GM18507 (cell line): ENCODE measurements around the gene REPS1.
"Not testable (repeated sequence)": the region's sequence is repeated elsewhere in the genome, so short reads cannot be mapped to it uniquely, and the experiment has no call there.

ENCODE experiments used
- DNase-seq: peaks from one replicate; pipeline ENCODE4 v3.0.0; 2011; ENCODE audit warnings: low read depth; ENCODE audit not compliant: insufficient read length; ENCODE audit errors: extremely low spot score
- FAIRE-seq: peaks from 2 replicates; lab custom pipeline; 2011; peaks lifted over from hg19 to GRCh38; lab: Jason Lieb, UNC

REPS1 gene

GRCh38 chr6:139008117-139008516 is 20.1 kb upstream of the REPS1 start:
- DNase-seq (no peak), FAIRE-seq (no peak)

- DNase-seq = no peak
- no peak for FAIRE-seq
Observed at GRCh38 chr6:139007428-139007827, 19.4 kb upstream of the REPS1 start.

- no peak for DNase-seq
- FAIRE-seq = no peak
Observed at GRCh38 chr6:139006477-139006876, 18.4 kb upstream of the REPS1 start.

DNA sequence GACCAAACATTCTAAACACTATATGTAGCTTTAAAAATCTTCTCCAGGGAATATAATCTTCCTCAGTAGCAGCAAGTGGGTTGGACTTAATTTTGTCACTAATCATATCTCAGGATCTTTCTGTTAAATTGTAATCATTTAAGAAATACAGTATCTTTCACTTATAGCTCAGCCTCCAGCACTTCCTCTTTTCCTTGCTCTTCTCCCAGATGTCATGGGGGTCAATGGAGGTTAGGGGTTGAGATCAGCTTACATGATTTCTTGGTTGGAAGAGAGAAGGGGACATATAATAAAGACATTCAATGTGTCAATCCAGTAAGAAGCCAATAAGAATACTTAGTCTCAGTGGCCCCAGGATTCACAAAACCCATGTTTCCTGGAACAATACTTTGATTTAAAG is 15.7 kb upstream of the REPS1 start:
- DNase-seq = no peak
- FAIRE-seq = no peak

DNA sequence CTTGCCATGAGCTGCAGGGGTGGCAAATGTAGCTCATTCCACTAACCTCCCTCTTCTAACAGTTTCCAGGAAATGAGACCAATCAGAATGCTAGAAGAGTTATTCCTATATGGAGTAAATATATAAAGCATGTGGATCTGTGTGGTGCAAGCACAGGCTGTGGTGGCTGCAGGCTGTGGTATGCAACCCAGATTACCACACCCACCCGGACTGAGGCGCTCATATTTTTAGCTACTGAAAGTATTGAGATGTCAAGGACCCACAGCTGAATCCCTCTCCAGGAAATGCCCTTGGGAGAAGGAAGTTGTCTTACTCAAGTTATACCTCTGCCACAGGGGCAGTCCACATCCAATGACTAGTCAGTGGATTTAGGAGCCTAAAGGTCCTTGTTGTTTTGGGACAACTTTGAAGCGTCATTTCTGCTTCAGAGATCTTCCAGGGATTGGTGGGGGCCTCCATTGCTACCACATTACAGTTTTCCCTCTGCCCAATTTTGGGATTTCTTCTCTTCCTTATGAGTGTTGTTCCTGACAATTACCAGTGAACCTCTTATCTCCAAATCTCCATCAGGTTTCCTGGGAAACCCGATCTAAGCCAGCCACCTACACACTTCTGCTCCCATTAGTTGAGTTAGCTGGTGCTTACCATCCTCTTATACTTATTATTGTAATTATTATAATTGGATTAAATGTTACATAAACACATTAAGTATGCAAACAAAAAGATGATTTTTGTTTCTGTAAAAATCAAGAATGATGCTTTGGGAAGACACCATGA is 12.1 kb upstream of the REPS1 start:
- FAIRE-seq (no peak), DNase-seq (no peak)

- FAIRE-seq (no peak), DNase-seq (no peak)
Observed at GRCh38 chr6:138997136-138997535, 9.1 kb upstream of the REPS1 start.

DNA sequence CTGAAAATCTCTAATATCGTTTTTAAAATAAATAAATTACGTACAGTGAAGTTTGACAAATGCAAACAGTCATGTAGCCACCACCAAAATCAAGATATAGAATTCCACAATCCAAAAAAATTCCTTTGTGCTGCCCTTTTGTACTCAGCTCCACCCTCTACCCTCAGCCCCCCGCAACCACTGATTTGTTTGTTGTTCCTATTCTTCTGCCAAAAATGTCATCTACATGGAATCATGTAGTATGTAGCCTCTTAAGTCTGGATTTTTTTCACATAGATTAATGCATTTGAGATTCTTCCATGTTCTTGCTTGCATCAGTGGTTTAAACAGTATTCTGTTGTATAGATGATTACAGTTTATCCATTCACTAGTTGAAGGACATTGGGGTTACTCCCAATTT is 8.5 kb upstream of the REPS1 start:
- FAIRE-seq (no peak), DNase-seq (no peak)

DNA sequence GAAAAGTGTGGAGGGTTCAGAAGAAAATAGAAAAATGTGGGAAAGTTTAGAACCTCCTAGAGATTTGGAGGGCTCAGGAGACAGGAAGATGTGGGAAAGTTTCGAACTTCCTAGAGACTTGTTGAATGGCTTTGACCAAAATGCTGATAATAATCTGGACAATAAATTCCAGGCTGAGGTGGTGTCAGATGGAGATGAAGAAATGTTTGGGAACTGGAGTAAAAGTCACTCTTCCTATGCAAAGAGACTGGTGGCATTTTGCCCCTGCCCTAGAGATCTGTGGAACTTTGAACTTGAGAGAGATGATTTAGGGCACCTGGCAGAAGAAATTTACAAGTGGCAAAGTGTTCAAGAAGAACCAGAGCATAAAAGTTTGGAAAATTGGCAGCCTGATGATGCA is 5.4 kb upstream of the REPS1 start:
- FAIRE-seq = not testable (repeated sequence)

GRCh38 chr6:138992965-138993364 is 4.9 kb upstream of the REPS1 start:
- FAIRE-seq, DNase-seq: not testable (repeated sequence)

More for the DNA sequence above, 5.4 kb upstream of the REPS1 start:
- DNase-seq = not testable (repeated sequence)

- DNase-seq (no peak), FAIRE-seq (no peak)
Observed at GRCh38 chr6:138991206-138991605, 3.2 kb upstream of the REPS1 start.

GRCh38 chr6:138989098-138989983 is 1.3 kb upstream of the REPS1 start:
- no peak for DNase-seq
- FAIRE-seq = no peak

DNA sequence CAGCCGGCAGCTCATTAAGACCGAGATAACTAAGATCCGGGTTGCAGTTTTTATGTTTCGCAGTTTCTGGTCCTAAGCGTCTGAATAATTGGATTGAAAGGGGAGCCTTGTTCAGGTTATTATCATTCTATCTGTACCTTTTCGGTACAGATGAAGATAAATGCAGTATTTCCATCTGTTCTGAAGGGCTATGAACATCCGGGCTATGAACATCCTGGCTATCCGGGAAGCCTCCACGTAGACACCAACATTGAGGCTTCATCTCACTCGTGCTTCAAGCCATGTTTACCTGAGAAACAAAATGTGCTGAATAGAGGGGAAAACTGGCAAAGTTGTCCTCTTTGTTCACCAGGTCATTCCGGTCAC is 399 bp upstream of the REPS1 start:
- DNase-seq (no peak), FAIRE-seq (no peak)

- FAIRE-seq (peak; percentile 54), DNase-seq (peak; percentile 18)
Observed at GRCh38 chr6:138987080-138987642, 892 bp downstream of the REPS1 start.

GRCh38 chr6:138986578-138986977 is 1.5 kb downstream of the REPS1 start:
- peak; percentile 48 for FAIRE-seq

DNA sequence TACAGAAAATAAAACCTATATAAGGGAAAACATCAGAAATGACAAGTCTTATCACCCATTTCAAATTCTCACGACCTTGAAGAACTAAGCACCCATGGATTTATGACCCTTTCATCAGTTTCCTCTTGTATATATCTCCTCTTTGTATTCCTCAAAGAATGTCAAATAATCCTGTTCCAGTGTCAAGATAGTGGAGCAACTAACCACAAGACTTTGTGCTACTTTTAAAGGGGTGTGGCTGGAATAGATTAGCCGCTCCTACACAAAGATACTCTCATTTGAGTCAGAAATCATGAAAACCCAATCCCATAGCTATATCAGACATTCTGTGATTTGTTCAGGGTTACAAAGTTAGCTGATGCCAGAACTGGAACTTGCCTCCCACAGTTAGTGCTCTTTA is 6.6 kb downstream of the REPS1 start:
- no peak for FAIRE-seq
- no peak for DNase-seq

More at GRCh38 chr6:138986578-138986977, 1.5 kb downstream of the REPS1 start:
- no peak for DNase-seq

DNA sequence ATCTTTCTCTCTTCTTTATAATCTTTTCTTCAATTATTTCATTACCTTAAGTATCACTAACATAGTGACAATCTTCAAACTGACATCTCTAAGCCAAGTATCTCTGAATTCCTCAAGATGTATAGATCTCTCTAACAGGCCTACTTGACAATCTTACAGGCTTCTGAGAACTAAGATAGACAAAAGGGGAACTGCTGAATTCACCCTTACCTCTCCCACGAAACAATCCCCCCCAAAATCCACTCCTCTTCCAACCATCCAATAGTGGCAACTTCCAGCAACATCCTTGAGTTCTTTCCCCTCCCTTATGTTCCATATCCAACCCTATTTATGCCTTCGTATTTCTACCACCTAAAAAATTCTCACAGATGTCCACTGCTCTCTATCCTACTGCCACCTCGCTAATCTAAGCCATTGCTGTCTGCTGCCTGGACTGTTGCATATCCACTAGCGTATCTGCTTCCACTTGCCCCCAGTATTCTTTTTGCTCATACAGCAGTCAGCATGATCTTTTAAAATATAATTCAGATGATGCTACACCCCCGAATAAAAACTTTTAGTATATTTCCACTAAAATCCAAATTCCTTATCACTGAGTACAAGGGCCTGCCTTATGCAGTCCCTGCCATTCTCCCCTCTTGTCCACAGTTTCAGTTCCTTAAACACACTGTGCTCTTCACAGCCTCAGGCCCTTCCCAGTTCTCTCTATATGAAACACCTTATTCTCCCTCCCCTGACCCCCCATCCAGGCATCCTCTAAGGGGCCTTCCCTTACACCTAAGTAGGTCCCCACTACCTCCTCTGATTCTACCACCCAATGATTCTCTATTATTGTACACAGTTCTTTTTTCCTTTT is 8.0 kb downstream of the REPS1 start:
- DNase-seq = no peak
- FAIRE-seq = no peak

DNA sequence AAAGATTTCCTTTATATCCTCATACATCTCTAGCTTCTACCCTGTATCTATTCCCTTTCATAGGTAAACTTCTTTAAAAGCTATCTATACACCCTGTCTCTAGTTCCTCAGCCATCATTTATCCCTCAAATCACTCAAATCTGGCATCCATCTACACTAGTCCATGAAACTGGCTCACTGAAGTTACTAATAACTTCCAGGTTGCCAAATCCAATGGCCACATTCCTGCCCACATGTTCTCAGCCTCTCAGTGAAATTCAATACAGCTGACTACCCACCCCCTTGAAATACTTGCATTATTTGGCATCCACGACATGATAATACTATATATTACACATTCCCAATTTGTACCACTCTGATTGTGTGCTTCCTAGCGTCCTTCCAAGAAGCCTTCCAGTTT is 8.7 kb downstream of the REPS1 start:
- FAIRE-seq (peak; percentile 47), DNase-seq (no peak)

DNA sequence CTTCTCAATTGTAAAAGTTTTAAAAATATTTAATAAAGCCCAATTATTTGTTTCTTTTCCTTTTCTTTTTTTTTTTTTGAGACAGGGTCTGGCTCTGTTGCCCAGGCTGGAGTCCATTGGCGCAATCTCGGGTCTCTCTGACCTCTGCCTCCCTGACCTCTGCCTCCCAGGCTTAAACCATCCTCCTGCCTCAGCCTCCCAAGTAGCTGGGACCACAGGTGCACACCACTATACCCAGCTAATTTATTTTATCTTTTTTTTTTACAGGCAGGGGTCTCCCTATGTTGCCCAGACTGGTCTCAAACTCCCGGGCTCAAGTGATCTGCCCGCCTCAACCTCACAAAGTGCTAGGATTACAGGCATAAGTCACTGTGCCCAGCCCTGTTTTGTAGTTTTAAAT is 9.8 kb downstream of the REPS1 start:
- DNase-seq = no peak
- FAIRE-seq = no peak

GRCh38 chr6:138977646-138978167 is 10.3 kb downstream of the REPS1 start:
- DNase-seq = no peak
- no peak for FAIRE-seq
